ENCODE results near the gene PCDHA11. TPM values are rescaled to one million over a fixed set of nuclear protein-coding genes. Genes with fewer than 3 reads are reported as not detected.

PCDHA11 gene
- total RNA-seq, 2 donors from 2014 or later, result 0.08 to 0.09 TPM

GRCh38 chr5:140883927-140884697, 15.4 kb downstream of the PCDHA11 start:
- DNase-seq (no peak), ATAC-seq (no peak)
- intact Hi-C loops (cut with DNase I, micrococcal nuclease), result no loop called here

- ATAC-seq (no peak), DNase-seq (no peak)
- intact Hi-C loops (cut with DNase I, micrococcal nuclease), result no loop called here
Observed at GRCh38 chr5:140916325-140916724, 47.6 kb downstream of the PCDHA11 start.

Other genes starting within 250 kb of the PCDHA11 start
- 10 to 100 TPM; 35.5 to 65.7 TPM for gene CD14, start 235.8 kb upstream of the PCDHA11 start, total RNA-seq
- gene TMCO6, start 229.5 kb upstream of the PCDHA11 start, total RNA-seq, result 10 to 100 TPM; 11.4 to 16.1 TPM
- gene NDUFA2, start 221.3 kb upstream of the PCDHA11 start, total RNA-seq, result 10 to 100 TPM; 88.1 to 89.3 TPM
- gene IK, start 221.1 kb upstream of the PCDHA11 start, total RNA-seq, result 10 to 100 TPM; 60.4 to 77.4 TPM
- 10 to 100 TPM; 38.2 to 46.3 TPM for gene WDR55, start 204.1 kb upstream of the PCDHA11 start, total RNA-seq
- gene DND1, start 195.4 kb upstream of the PCDHA11 start, total RNA-seq, result 1 to 10 TPM in 1 of 2 donors, under 1 TPM in 1; 0.78 to 1.0 TPM
- 10 to 100 TPM; 48.6 to 53.7 TPM for gene HARS1, start 177.6 kb upstream of the PCDHA11 start, total RNA-seq
- gene HARS2, start 177.5 kb upstream of the PCDHA11 start, total RNA-seq, result 10 to 100 TPM; 37.6 to 38.9 TPM
- gene ZMAT2, start 168.5 kb upstream of the PCDHA11 start, total RNA-seq, result 10 to 100 TPM; 41.4 to 49.9 TPM
- gene PCDHA1, start 82.8 kb upstream of the PCDHA11 start, total RNA-seq, result not detected
- gene PCDHA2, start 74.1 kb upstream of the PCDHA11 start, total RNA-seq, result not detected
- gene PCDHA3, start 67.9 kb upstream of the PCDHA11 start, total RNA-seq, result under 1 TPM; 0.06 to 0.28 TPM
- gene PCDHA4, start 61.9 kb upstream of the PCDHA11 start, total RNA-seq, result 1 to 10 TPM in 1 of 2 donors, under 1 TPM in 1; 0.39 to 1.1 TPM
- gene PCDHA5, start 47.3 kb upstream of the PCDHA11 start, total RNA-seq, result under 1 TPM; 0.06 to 0.09 TPM
- under 1 TPM; 0.22 to 0.31 TPM for gene PCDHA6, start 41.0 kb upstream of the PCDHA11 start, total RNA-seq
- gene PCDHA7, start 34.7 kb upstream of the PCDHA11 start, total RNA-seq, result under 1 TPM; 0.17 to 0.27 TPM
- gene PCDHA8, start 27.8 kb upstream of the PCDHA11 start, total RNA-seq, result not detected
- under 1 TPM; 0.08 to 0.15 TPM for gene PCDHA9, start 20.6 kb upstream of the PCDHA11 start, total RNA-seq
- gene PCDHA10, start 13.1 kb upstream of the PCDHA11 start, total RNA-seq, result under 1 TPM; 0.20 to 0.24 TPM
- gene PCDHA12, start 6.4 kb downstream of the PCDHA11 start, total RNA-seq, result under 1 TPM; 0.08 to 0.18 TPM
- gene PCDHA13, start 13.2 kb downstream of the PCDHA11 start, total RNA-seq, result under 1 TPM in 1 of 2 donors, not detected in 1; 0.12 TPM
- gene PCDHAC1, start 57.3 kb downstream of the PCDHA11 start, total RNA-seq, result under 1 TPM; 0.15 to 0.28 TPM
- gene PCDHAC2, start 97.5 kb downstream of the PCDHA11 start, total RNA-seq, result under 1 TPM; 0.47 to 0.58 TPM
- gene PCDHB1, start 182.4 kb downstream of the PCDHA11 start, total RNA-seq, result not detected
- gene PCDHB2, start 225.7 kb downstream of the PCDHA11 start, total RNA-seq, result 1 to 10 TPM; 1.1 to 1.2 TPM
- 1 to 10 TPM in 1 of 2 donors, under 1 TPM in 1; 0.73 to 1.4 TPM for gene PCDHB3, start 231.5 kb downstream of the PCDHA11 start, total RNA-seq